ENCODE data around the gene SGIP1.
"Not testable (repeated sequence)": the region's sequence is repeated elsewhere in the genome, so short reads cannot be mapped to it uniquely, and the experiment has no call there.

SGIP1 gene

DNA sequence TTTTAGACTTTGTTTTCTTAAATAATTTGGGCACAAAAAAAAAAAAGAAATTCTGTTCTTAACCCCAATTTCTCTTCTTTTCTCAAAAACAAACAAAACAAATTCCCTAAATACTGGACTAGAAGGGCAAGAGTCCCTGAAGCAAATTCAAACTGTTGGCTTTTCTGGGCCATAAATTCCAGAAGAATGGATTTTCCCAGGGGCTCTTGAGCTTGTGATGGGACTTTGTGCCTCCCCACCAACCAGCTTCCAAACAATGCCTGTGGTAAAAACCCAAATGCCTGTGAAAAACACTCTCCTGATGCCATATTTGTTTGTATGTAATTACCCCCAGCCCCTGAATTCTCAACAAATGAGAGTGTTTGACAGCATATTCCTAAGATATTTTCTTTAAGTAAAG lies 55.4 kb downstream of the SGIP1 start:
- no peak for TF ChIP-seq TAF1 (IDR thresholded peaks at IDR 0.05; ENCODE audit: low read depth, low read length)
- no peak for TF ChIP-seq POLR2AphosphoS5 (IDR thresholded peaks at IDR 0.05; ENCODE audit: low read depth, low read length)
- TF ChIP-seq POLR2A (IDR thresholded peaks at IDR 0.05; ENCODE audit: low read depth, low read length), result no peak
- TF ChIP-seq SPI1 (IDR thresholded peaks at IDR 0.05; ENCODE audit: low read depth, low read length), result no peak
- no peak for TF ChIP-seq PAX5 (IDR thresholded peaks at IDR 0.05; ENCODE audit: insufficient read depth, low read length, severe bottlenecking)
- TF ChIP-seq POU2F2 (IDR thresholded peaks at IDR 0.05; ENCODE audit: low read depth, low read length), result no peak
- DNase-seq (ENCODE audit: insufficient read length, low spot score), result no peak
- no peak for FAIRE-seq

DNA sequence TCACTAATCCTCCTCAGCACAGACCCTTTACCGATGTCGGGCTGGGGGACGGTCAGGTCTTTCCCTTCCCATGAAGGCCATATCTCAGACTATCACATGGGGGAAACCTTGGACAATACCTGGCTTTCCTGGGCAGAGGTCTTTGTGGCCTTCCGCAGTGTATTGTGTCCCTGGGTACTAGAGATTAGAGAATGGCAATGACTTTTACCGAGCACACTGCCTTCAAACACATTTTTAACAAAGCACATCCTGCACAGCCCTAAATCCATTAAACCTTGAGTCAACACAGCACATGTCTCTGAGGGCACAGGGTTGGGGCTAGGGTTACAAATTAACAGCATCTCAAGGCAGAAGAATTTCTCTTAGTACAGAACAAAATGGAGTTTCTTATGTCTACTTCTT lies 58.2 kb downstream of the SGIP1 start:
- FAIRE-seq; DNase-seq (ENCODE audit: insufficient read length, low spot score): not testable (repeated sequence)

DNA sequence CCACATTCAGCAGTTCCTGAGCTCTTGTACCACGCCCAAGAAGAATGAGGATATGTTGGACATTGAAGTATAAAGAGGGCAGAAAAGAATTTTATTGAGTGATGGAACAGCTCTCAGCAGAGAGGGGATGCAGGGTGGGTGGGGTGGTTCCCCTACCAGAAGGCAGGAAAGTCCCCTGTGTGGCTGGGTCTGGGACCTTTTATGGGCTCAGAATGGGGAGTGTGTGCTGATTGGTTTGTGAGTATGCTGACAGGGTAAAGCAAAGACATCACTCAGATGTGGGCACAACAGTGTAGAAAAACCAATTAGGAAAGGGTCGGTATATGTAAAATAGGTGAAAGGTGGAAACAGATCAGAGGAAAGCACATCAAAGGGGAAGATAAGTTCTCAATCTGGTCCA lies 62.2 kb downstream of the SGIP1 start:
- FAIRE-seq (no peak), DNase-seq (ENCODE audit: insufficient read length, low spot score) (no peak)
- no peak for TF ChIP-seq POLR2A (IDR thresholded peaks at IDR 0.05; ENCODE audit: low read depth, low read length)

DNA sequence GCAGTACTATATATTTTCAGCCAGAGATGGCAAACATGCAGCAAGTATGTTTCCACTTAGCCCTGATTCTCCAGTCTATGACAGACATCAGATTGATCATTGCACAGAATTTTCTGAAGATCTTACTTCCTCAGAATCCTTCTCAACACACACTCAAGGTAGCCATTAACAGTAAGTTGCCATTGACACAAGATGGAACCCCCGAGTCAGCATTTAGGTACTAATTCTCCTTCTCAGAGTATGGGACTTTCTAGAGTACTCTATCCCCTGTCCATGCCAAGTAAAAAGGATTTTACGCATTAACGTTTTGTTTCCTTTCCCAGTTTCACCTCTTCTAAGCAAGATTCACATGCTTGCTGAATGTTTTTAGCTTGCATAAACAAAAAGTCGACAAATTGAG lies 63.5 kb downstream of the SGIP1 start:
- TF ChIP-seq POLR2AphosphoS5 (IDR thresholded peaks at IDR 0.05; ENCODE audit: low read depth, low read length), result no peak
- no peak for TF ChIP-seq POU2F2 (IDR thresholded peaks at IDR 0.05; ENCODE audit: low read depth, low read length)
- no peak for TF ChIP-seq POLR2A (IDR thresholded peaks at IDR 0.05; ENCODE audit: low read depth, low read length)
- TF ChIP-seq SPI1 (IDR thresholded peaks at IDR 0.05; ENCODE audit: low read depth, low read length), result no peak
- no peak for TF ChIP-seq TAF1 (IDR thresholded peaks at IDR 0.05; ENCODE audit: low read depth, low read length)
- TF ChIP-seq PAX5 (IDR thresholded peaks at IDR 0.05; ENCODE audit: insufficient read depth, low read length, severe bottlenecking), result no peak
- no peak for DNase-seq (ENCODE audit: insufficient read length, low spot score)
- FAIRE-seq, result no peak

DNA sequence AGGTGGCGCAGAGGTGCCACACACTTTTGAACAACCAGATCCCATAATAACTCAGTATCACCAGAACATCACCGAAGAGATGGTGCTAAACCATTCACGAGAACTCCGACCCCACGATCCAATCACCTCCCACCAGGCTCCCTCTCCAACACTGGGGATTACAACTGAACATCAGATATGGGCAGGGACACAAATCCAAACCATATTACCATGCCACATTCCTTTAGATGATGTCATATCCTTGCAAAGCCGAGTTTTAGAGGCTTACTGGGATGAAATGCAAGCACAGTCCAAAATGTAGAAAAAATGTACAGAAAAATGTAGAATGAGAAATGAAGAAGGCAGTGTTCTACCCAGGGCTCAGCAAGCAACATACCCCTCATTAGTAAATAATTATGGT lies 64.7 kb downstream of the SGIP1 start:
- FAIRE-seq (no peak), DNase-seq (ENCODE audit: insufficient read length, low spot score) (no peak)
- TF ChIP-seq POU2F2 (IDR thresholded peaks at IDR 0.05; ENCODE audit: low read depth, low read length) (no peak), PAX5 (IDR thresholded peaks at IDR 0.05; ENCODE audit: insufficient read depth, low read length, severe bottlenecking) (no peak), POLR2AphosphoS5 (IDR thresholded peaks at IDR 0.05; ENCODE audit: low read depth, low read length) (no peak), SPI1 (IDR thresholded peaks at IDR 0.05; ENCODE audit: low read depth, low read length) (no peak)

DNA sequence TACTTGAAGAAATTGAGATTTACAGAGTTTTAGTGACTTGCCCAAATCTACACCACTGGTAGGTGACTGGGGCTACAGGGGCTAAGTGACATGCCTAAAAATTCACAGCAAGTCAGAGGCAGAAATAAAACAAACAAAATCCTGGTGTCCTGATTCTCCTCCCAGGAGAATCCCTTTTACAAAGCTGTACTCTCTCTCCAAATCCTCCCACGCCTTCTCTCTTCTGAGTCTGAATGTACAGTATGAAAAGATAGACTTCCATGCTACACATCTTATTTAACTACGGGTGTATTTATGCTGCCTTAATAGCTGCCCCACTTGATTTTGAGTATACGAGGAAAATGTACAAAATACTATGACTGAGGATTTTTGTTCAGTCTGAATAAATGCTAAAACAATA lies 65.4 kb downstream of the SGIP1 start:
- TF ChIP-seq PAX5 (IDR thresholded peaks at IDR 0.05; ENCODE audit: insufficient read depth, low read length, severe bottlenecking) (no peak), POLR2AphosphoS5 (IDR thresholded peaks at IDR 0.05; ENCODE audit: low read depth, low read length) (no peak), SPI1 (IDR thresholded peaks at IDR 0.05; ENCODE audit: low read depth, low read length) (no peak), POLR2A (IDR thresholded peaks at IDR 0.05; ENCODE audit: low read depth, low read length) (no peak)
- no peak for FAIRE-seq
- no peak for DNase-seq (ENCODE audit: insufficient read length, low spot score)

DNA sequence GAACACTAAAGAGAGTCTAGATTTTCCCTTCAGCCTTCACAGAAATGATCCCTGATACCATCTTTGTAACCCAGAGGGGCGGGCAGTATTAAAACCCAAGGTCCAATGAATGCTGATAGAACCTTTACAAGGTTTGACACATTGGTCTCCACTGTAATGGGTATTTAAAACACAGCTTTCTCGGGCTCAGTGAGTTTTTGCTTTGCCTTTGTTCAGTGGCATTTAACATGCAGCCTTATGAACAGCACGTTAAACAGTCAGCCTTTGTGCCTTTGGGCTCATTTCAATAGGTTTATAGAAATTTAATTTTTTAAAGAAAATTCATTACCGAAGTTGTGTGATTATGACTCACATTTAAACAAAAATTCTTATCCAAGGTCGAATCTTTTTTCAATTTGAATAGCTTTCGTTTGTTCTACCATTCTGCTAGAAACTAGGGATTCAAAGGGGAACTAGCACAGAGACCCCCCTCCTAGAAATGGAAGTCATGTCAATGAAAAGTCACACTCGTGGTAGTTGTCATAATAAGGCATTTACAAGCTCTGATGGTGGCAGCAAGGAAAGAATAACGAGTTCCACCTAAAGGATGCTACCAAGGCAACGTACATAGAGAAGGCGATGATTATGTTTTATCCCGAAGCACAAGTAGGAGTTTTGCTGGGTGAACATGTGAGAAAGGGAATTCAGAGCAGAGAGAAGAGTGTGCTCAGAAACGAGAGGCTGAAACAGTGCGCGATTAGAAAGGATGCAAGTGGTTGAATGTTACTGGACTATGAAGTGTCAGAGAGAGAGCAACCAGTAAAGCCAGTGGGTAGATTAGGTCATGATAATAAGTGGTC lies 66.2 kb downstream of the SGIP1 start:
- no peak for TF ChIP-seq PAX5 (IDR thresholded peaks at IDR 0.05; ENCODE audit: insufficient read depth, low read length, severe bottlenecking)
- no peak for TF ChIP-seq POLR2A (IDR thresholded peaks at IDR 0.05; ENCODE audit: low read depth, low read length)
- TF ChIP-seq SPI1 (IDR thresholded peaks at IDR 0.05; ENCODE audit: low read depth, low read length), result no peak
- no peak for TF ChIP-seq TAF1 (IDR thresholded peaks at IDR 0.05; ENCODE audit: low read depth, low read length)
- no peak for TF ChIP-seq POLR2AphosphoS5 (IDR thresholded peaks at IDR 0.05; ENCODE audit: low read depth, low read length)
- no peak for TF ChIP-seq POU2F2 (IDR thresholded peaks at IDR 0.05; ENCODE audit: low read depth, low read length)
- no peak for FAIRE-seq

DNA sequence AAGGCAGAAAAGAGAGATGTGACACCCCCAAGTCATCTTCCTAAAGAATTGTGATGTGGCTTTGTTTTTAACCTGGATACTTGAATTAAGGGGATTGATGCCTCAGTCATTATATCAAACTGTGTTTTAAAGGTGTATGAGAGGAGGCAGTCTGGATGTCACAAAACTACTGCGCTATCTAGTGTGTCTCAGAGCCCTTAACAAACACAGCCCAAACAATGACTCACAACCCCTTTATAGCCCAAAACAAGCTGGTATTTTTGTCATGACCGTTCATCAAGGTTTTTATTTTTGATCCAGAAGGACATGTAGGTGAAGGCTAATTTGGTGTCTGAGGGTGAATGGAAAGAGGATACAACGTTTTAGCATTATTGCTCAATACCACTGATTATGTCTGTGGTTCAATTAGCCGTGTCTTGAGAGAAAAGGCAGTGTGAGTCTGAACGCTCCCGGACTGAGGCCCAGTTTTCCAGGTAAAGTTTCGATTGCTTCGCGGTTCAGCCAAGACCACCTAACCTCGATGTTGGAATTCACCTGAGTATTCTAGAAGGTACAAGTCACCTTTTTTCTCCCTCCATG lies 71.6 kb downstream of the SGIP1 start:
- TF ChIP-seq POLR2AphosphoS5 (IDR thresholded peaks at IDR 0.05; ENCODE audit: low read depth, low read length) (no peak), TAF1 (IDR thresholded peaks at IDR 0.05; ENCODE audit: low read depth, low read length) (no peak), SPI1 (IDR thresholded peaks at IDR 0.05; ENCODE audit: low read depth, low read length) (no peak), POLR2A (IDR thresholded peaks at IDR 0.05; ENCODE audit: low read depth, low read length) (no peak), POU2F2 (IDR thresholded peaks at IDR 0.05; ENCODE audit: low read depth, low read length) (no peak), PAX5 (IDR thresholded peaks at IDR 0.05; ENCODE audit: insufficient read depth, low read length, severe bottlenecking) (no peak)
- FAIRE-seq, result no peak
- no peak for DNase-seq (ENCODE audit: insufficient read length, low spot score)

More for the DNA sequence above, 66.2 kb downstream of the SGIP1 start:
- DNase-seq (ENCODE audit: insufficient read length, low spot score), result no peak

DNA sequence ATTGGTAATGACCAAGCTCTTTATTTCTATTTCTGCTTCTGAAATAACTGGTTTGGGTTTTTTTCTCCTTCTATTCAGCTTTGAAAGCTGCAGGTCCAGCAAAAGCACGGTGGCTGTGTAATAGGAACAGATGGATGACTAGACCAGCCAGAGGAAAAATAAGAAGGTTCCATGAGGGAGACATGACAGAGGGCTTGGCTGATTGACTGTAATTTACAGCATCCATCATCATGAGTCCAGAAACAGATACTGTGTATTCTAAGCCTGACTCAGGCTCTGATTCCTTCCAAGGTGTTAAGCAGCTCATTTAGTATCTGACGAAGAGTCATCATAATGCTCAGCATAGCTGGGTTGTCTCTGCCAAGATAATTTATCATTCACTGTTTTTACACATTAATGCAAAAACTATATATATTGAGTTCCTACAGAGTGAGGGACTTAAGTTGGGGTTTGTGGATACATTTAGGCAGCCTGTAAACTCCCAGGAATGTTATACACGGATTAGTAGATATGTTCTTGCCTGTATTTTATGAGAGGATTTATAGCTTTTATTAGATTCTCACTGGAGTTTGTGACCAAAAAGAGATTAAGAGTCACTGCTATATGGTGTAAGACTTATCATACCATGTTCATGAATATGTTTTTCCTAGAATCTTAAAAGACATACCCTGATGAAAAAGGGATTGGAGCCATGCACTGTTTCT lies 72.6 kb downstream of the SGIP1 start:
- no peak for FAIRE-seq
- DNase-seq (ENCODE audit: insufficient read length, low spot score), result no peak
- TF ChIP-seq POLR2A (IDR thresholded peaks at IDR 0.05; ENCODE audit: low read depth, low read length) (no peak), PAX5 (IDR thresholded peaks at IDR 0.05; ENCODE audit: insufficient read depth, low read length, severe bottlenecking) (no peak), TAF1 (IDR thresholded peaks at IDR 0.05; ENCODE audit: low read depth, low read length) (no peak)

DNA sequence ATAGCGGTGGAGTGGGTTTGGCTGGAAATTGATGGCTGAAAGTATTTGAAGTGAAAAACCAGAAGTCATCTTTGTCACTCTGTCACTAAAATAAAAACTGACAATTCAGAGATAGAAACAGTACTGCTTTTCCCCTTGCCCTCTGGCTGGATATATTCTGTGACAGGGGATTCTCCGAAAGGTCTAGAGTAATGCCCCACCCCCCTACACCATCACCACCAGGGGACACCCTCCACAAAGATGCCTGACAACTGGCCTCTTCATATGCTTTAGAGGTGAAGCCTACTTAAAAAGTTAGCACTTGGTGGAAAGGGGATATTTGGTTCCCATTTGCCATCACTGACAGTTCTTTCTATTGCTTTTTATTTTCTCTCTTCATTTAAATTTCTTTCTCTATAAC lies 73.5 kb downstream of the SGIP1 start:
- DNase-seq (ENCODE audit: insufficient read length, low spot score) (no peak), FAIRE-seq (no peak)
- TF ChIP-seq PAX5 (IDR thresholded peaks at IDR 0.05; ENCODE audit: insufficient read depth, low read length, severe bottlenecking) (no peak), POLR2AphosphoS5 (IDR thresholded peaks at IDR 0.05; ENCODE audit: low read depth, low read length) (no peak)
